ENCODE data around the gene LRFN4.

The LRFN4 gene

DNA sequence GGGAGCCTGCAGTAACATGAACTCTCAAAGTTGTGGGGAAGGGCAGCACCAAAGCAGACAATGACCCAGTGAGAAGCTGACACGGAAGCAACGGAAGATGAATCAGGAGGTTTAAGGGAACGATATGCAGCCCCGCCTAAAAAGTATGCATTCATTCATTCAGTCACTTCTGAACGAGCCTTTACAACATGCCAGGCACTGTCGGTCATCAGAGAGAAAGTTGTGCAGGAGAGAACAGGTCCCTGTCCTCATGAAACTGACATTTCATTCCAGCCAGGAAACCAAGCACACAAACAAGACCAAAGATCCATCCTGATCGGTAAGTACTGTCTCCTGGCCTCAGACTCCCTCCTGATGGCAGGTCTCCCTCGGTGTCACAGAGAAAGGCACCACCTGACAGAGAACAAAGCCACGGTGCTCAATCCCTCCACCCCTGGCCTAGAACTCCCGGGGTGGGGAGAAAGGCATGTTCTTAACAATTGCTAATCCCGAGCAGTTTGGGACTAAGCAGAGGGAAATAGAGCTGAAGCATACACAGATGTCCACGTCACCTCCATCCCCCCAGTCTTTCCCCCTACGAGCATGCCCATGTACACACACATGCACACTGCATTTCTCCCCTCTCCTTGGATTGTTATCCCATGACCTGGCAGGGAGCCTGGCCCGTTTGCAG lies 49.3 kb downstream of the LRFN4 start:
- Histone ChIP-seq H3K27me3 (ENCODE audit: low read length) (no peaks in the 10 kb centered on the region), H3K9me3 (ENCODE audit: insufficient read depth, low read length) (no peaks in the 10 kb centered on the region), H3K27ac (ENCODE audit: low read depth, low read length) (no peak overlapping the region), H3K9me2 (replicated peaks; ENCODE audit: insufficient read depth, low read length) (no peaks in the 10 kb centered on the region), H4K20me1 (ENCODE audit: low read depth, low read length) (no peaks in the 10 kb centered on the region), H3K79me2 (ENCODE audit: insufficient read depth, low read length) (no peaks in the 10 kb centered on the region), H3K9ac (ENCODE audit: low read length) (no peak overlapping the region), H3F3A (ENCODE audit: insufficient read depth) (no peaks in the 10 kb centered on the region), H2AFZ (ENCODE audit: low read depth, low read length, severe bottlenecking) (no peak overlapping the region), H3K36me3 (ENCODE audit: low read length) (no peaks in the 10 kb centered on the region), H3K4me3 (ENCODE audit: insufficient read depth, low read length, poor library complexity, severe bottlenecking) (no peak overlapping the region), H3K4me2 (ENCODE audit: low read depth, low read length, poor library complexity, severe bottlenecking) (no peak overlapping the region)
- no peak for TF ChIP-seq EZH2phosphoT487 (conservative IDR thresholded peaks at IDR 0.05; ENCODE audit: low read length)
- TF ChIP-seq, protein P1, sequence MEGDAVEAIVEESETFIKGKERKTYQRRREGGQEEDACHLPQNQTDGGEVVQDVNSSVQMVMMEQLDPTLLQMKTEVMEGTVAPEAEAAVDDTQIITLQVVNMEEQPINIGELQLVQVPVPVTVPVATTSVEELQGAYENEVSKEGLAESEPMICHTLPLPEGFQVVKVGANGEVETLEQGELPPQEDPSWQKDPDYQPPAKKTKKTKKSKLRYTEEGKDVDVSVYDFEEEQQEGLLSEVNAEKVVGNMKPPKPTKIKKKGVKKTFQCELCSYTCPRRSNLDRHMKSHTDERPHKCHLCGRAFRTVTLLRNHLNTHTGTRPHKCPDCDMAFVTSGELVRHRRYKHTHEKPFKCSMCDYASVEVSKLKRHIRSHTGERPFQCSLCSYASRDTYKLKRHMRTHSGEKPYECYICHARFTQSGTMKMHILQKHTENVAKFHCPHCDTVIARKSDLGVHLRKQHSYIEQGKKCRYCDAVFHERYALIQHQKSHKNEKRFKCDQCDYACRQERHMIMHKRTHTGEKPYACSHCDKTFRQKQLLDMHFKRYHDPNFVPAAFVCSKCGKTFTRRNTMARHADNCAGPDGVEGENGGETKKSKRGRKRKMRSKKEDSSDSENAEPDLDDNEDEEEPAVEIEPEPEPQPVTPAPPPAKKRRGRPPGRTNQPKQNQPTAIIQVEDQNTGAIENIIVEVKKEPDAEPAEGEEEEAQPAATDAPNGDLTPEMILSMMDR (IDR thresholded peaks at IDR 0.05; ENCODE audit: insufficient read depth, low read length, poor library complexity, severe bottlenecking) = no peak

DNA sequence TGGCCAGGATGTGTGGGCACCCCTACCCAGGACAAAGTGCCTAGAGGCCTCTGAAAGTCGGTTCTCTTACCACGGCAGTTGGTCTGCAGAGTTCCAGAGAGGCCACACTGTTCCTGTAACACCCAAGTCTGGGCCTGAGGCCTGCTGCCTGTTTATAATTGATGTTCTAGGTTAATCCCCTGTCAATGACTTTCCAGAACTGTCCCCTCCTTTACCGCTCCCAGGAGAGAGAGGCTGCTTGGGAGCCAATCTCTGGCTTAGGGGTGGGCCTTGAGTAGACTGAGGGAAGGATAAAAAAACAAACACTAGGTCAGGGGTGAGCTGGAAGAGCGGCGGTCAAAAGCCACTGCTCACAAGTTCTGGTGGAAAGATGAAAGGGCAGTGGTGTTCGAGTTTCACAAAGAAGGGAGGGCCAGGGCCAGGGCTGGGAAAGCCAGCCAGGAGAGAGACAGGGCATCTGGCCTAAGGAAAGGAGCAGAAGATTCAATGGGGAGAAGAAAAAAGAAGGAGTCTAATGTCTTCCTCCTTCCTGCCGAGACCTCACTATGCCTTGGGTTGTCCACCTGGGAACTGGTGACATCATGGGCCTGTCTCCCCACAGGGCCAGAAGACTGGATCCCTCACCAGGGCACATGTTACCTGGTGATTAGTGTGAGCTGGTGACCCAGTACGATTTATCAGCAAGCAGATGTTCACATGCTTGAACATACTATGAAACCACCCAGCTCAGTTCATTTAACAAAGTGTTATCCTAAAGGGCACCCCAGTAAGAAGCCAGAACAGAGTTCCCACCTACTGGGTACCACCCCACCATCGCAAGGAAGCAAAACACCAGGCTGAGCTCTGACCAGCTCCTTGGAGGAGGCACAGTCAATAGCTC lies 51.1 kb downstream of the LRFN4 start:
- H4K20me1 ChIP-seq (ENCODE audit: low read depth, low read length) = no peaks in the 10 kb centered on the region
- no peaks in the 10 kb centered on the region for H3K36me3 ChIP-seq (ENCODE audit: low read length)
- H3K4me3 ChIP-seq (ENCODE audit: insufficient read depth, low read length, poor library complexity, severe bottlenecking) = no peak overlapping the region
- H3K9me2 ChIP-seq (replicated peaks; ENCODE audit: insufficient read depth, low read length) = no peaks in the 10 kb centered on the region
- no peak overlapping the region for H3K9ac ChIP-seq (ENCODE audit: low read length)
- no peaks in the 10 kb centered on the region for H3K79me2 ChIP-seq (ENCODE audit: insufficient read depth, low read length)
- no peaks in the 10 kb centered on the region for H3K27me3 ChIP-seq (ENCODE audit: low read length)
- no peak overlapping the region for H3K27ac ChIP-seq (ENCODE audit: low read depth, low read length)
- no peak overlapping the region for H3K4me2 ChIP-seq (ENCODE audit: low read depth, low read length, poor library complexity, severe bottlenecking)
- no peak overlapping the region for H2AFZ ChIP-seq (ENCODE audit: low read depth, low read length, severe bottlenecking)
- no peaks in the 10 kb centered on the region for H3K9me3 ChIP-seq (ENCODE audit: insufficient read depth, low read length)
- no peaks in the 10 kb centered on the region for H3F3A ChIP-seq (ENCODE audit: insufficient read depth)
- no peak for TF ChIP-seq EZH2phosphoT487 (conservative IDR thresholded peaks at IDR 0.05; ENCODE audit: low read length)
- TF ChIP-seq, protein P1 (IDR thresholded peaks at IDR 0.05; ENCODE audit: insufficient read depth, low read length, poor library complexity, severe bottlenecking) = no peak

DNA sequence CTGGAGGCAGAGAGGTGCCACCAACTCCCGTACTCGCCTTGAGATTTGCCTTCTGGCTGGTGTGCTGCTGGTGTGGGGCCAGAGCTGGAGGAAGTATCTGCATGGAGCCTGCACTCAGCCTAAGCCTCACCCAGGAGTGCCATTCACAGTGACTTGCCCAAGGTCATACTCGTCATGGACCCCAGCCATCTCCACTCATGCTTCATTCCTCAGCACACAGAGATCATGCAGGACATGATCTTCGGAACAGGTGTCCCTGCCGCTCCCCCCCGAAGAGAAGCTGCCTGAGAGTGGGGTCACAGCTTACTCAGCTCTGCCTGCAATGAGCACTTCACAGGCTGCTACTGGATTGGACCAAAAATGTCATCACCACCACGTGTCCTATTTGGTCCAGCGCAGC lies 52.3 kb downstream of the LRFN4 start:
- no peaks in the 10 kb centered on the region for H3K9me2 ChIP-seq (replicated peaks; ENCODE audit: insufficient read depth, low read length)
- H4K20me1 ChIP-seq (ENCODE audit: low read depth, low read length) = no peaks in the 10 kb centered on the region
- TF ChIP-seq EZH2phosphoT487 (conservative IDR thresholded peaks at IDR 0.05; ENCODE audit: low read length) = no peak
- TF ChIP-seq, protein P1 (IDR thresholded peaks at IDR 0.05; ENCODE audit: insufficient read depth, low read length, poor library complexity, severe bottlenecking) = no peak
- no peaks in the 10 kb centered on the region for H3F3A ChIP-seq (ENCODE audit: insufficient read depth)
- no peaks in the 10 kb centered on the region for H3K79me2 ChIP-seq (ENCODE audit: insufficient read depth, low read length)
- H3K9ac ChIP-seq (ENCODE audit: low read length) = no peak overlapping the region
- H3K4me3 ChIP-seq (ENCODE audit: insufficient read depth, low read length, poor library complexity, severe bottlenecking) = no peak overlapping the region
- no peaks in the 10 kb centered on the region for H3K27me3 ChIP-seq (ENCODE audit: low read length)
- no peaks in the 10 kb centered on the region for H3K9me3 ChIP-seq (ENCODE audit: insufficient read depth, low read length)
- H2AFZ ChIP-seq (ENCODE audit: low read depth, low read length, severe bottlenecking) = no peak overlapping the region
- H3K4me2 ChIP-seq (ENCODE audit: low read depth, low read length, poor library complexity, severe bottlenecking) = no peak overlapping the region
- no peaks in the 10 kb centered on the region for H3K36me3 ChIP-seq (ENCODE audit: low read length)
- H3K27ac ChIP-seq (ENCODE audit: low read depth, low read length) = no peak overlapping the region
